SU-DHL-6 (cell line): ENCODE measurements around the gene IGF2BP3.

Experiments used
- H2AFZ ChIP-seq: fragments of 200-600 bp; sonication (generic); 2 replicates; pipeline ENCODE4 v1.6.1; 2014; ENCODE audit warnings: low read depth, mild to moderate bottlenecking, moderate library complexity, mixed read lengths, antibody characterized with exemption, low read length; ENCODE audit not compliant: severe bottlenecking
- H3F3A ChIP-seq: fragments of 200-600 bp; shearing (Covaris generic); 2 replicates; pipeline ENCODE4 v1.6.0; 2016; ENCODE audit warnings: antibody characterized with exemption, mild to moderate bottlenecking; ENCODE audit not compliant: insufficient read depth
- H3K27ac ChIP-seq: fragments of 200-600 bp; sonication (generic); 2 replicates; pipeline ENCODE4 v1.5.1; 2016; ENCODE audit warnings: low read depth, mild to moderate bottlenecking, low read length, moderate library complexity, mixed read lengths
- H3K27me3 ChIP-seq: fragments of 200-600 bp; sonication (generic), shearing (Covaris generic); 2 replicates; pipeline ENCODE4 v1.6.0; 2014; ENCODE audit warnings: mild to moderate bottlenecking, low read length
- H3K36me3 ChIP-seq: fragments of 200-600 bp; sonication (generic); 2 replicates; pipeline ENCODE4 v1.6.1; 2014; ENCODE audit warnings: mild to moderate bottlenecking, low read length, mixed read lengths
- H3K4me2 ChIP-seq: fragments of 300-600, 200-600 bp; shearing (Covaris generic), sonication (generic); 2 replicates; pipeline ENCODE4 v1.6.0; 2014; ENCODE audit warnings: low read length, low read depth, mild to moderate bottlenecking; ENCODE audit not compliant: poor library complexity, severe bottlenecking
- H3K4me3 ChIP-seq: fragments of 200-600 bp; sonication (generic); 2 replicates; pipeline ENCODE4 v1.5.1; 2014; ENCODE audit warnings: antibody characterized with exemption, low read length, mild to moderate bottlenecking, mixed read lengths; ENCODE audit not compliant: insufficient read depth, poor library complexity, severe bottlenecking
- H3K79me2 ChIP-seq: fragments of 200-600 bp; sonication (generic); 2 replicates; pipeline ENCODE4 v1.6.1; 2014; ENCODE audit warnings: mild to moderate bottlenecking, low read length, moderate library complexity; ENCODE audit not compliant: insufficient read depth
- H3K9ac ChIP-seq: fragments of 200-600 bp; sonication (generic); 2 replicates; pipeline ENCODE4 v1.7.0; 2014; ENCODE audit warnings: mild to moderate bottlenecking, low read length
- H3K9me2 ChIP-seq: fragments of 200-600 bp; sonication (generic); replicated peaks from 2 replicates; pipeline ENCODE4 v1.6.1; 2014; ENCODE audit warnings: low read length; ENCODE audit not compliant: insufficient read depth
- H3K9me3 ChIP-seq: fragments of 200-600 bp; sonication (generic); 2 replicates; pipeline ENCODE4 v1.6.1; 2014; ENCODE audit warnings: low read length, mixed read lengths; ENCODE audit not compliant: insufficient read depth
- H4K20me1 ChIP-seq: fragments of 200-600 bp; sonication (generic); 2 replicates; pipeline ENCODE4 v1.6.1; 2014; ENCODE audit warnings: low read depth, mild to moderate bottlenecking, antibody characterized with exemption, low read length, moderate library complexity, mixed read lengths
- EZH2phosphoT487 ChIP-seq: fragments of 200-600 bp; sonication (generic), shearing (Covaris generic); conservative IDR thresholded peaks from 2 replicates; pipeline ENCODE4 v1.6.1; 2018; ENCODE audit warnings: mild to moderate bottlenecking, antibody characterized with exemption, low read length, moderate library complexity, mixed read lengths
- TF ChIP-seq, protein P1 (sequence below): fragments of 200-600 bp; sonication (generic); IDR thresholded peaks from one replicate; pipeline ENCODE4 v1.5.1; 2017; ENCODE audit warnings: antibody characterized with exemption, mild to moderate bottlenecking, low read length, moderate library complexity; ENCODE audit not compliant: insufficient read depth, poor library complexity, severe bottlenecking

Gene IGF2BP3

DNA sequence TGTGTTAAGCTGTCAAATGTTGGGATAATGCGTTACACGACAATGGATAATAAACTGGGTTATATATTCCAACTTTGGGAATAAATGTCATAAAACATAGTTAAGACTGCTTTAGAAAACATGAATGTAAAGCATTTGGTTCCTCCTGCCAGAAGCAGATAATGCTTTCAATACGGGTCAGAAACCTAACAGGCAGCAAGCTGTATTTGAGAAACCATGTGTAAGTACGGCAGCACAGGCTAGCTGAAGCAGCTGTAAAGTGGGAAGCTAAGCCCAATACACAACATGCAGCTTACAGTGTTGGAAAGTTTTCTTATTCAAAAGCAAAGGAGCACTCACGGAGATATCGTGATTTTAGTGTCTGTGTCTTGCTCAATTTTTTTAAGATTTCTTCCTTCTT is 124.7 kb downstream of the IGF2BP3 start:
- H3K9me3 ChIP-seq = no peaks in the 10 kb centered on the region
- peaks cover under 1% of the 10 kb centered on the region; the same call in 1 of the 2 replicates for H3K79me2 ChIP-seq
- no peak overlapping the region for H3K4me3 ChIP-seq
- no peaks in the 10 kb centered on the region for H4K20me1 ChIP-seq
- peaks cover 27% of the 10 kb centered on the region for H3F3A ChIP-seq
- H3K9me2 ChIP-seq = no peaks in the 10 kb centered on the region
- H3K36me3 ChIP-seq = peaks cover 85% of the 10 kb centered on the region
- H3K4me2 ChIP-seq = no peak overlapping the region
- H3K9ac ChIP-seq = no peak overlapping the region
- no peak overlapping the region; the same call in 1 of the 2 replicates for H3K27ac ChIP-seq
- TF ChIP-seq, protein P1, sequence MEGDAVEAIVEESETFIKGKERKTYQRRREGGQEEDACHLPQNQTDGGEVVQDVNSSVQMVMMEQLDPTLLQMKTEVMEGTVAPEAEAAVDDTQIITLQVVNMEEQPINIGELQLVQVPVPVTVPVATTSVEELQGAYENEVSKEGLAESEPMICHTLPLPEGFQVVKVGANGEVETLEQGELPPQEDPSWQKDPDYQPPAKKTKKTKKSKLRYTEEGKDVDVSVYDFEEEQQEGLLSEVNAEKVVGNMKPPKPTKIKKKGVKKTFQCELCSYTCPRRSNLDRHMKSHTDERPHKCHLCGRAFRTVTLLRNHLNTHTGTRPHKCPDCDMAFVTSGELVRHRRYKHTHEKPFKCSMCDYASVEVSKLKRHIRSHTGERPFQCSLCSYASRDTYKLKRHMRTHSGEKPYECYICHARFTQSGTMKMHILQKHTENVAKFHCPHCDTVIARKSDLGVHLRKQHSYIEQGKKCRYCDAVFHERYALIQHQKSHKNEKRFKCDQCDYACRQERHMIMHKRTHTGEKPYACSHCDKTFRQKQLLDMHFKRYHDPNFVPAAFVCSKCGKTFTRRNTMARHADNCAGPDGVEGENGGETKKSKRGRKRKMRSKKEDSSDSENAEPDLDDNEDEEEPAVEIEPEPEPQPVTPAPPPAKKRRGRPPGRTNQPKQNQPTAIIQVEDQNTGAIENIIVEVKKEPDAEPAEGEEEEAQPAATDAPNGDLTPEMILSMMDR = no peak
- TF ChIP-seq EZH2phosphoT487 = no peak
- no peak overlapping the region for H2AFZ ChIP-seq
- no peaks in the 10 kb centered on the region for H3K27me3 ChIP-seq

DNA sequence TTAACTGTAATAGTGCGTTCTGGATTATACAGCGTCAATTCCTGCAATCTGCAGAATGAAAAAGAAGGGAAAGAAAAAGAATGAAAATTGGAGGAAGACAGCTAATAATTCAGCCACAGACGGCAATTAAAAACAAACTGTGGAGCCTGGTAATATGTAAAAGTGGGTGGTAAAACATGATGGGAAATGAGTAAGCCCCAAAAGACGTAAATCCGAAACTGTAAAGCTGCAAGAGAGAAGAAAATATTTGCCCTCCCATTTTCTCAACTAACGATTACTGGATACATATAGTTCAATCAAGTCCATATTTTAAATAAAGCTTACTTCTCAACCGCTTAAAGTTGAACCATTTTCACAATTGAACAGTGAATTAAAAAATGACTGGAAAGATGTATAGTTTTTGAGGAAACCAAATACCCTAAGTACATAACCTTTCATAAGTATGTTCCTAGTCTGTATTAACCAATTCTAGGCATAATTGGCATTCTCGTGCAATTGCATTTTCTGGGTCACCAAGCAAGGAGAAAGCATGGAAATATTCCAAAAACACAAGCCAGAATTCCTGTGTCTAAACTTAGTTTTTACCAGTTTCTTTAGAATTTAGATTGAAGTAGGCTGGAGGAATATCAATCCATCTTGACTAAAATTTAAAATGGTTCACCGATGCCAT is 126.3 kb downstream of the IGF2BP3 start:
- H3K27ac ChIP-seq = no peak overlapping the region
- H3K9ac ChIP-seq = no peak overlapping the region
- no peaks in the 10 kb centered on the region for H4K20me1 ChIP-seq
- no peaks in the 10 kb centered on the region for H3K27me3 ChIP-seq
- no peaks in the 10 kb centered on the region for H3K9me3 ChIP-seq
- TF ChIP-seq EZH2phosphoT487 = no peak
- TF ChIP-seq, protein P1 = no peak
- H3F3A ChIP-seq = peaks cover 31% of the 10 kb centered on the region
- no peak overlapping the region for H3K4me2 ChIP-seq
- no peak overlapping the region for H2AFZ ChIP-seq
- H3K79me2 ChIP-seq = no peaks in the 10 kb centered on the region
- no peaks in the 10 kb centered on the region for H3K9me2 ChIP-seq
- peaks cover 85% of the 10 kb centered on the region for H3K36me3 ChIP-seq
- H3K4me3 ChIP-seq = no peak overlapping the region

GRCh38 chr7:23343102-23343501 is 127.2 kb downstream of the IGF2BP3 start:
- Histone ChIP-seq H3K36me3 (peaks cover 86% of the 10 kb centered on the region), H3K4me2 (no peak overlapping the region), H3K4me3 (no peak overlapping the region), H3K27ac (no peak overlapping the region), H2AFZ (no peak overlapping the region), H3K9me2 (no peaks in the 10 kb centered on the region), H3K79me2 (no peaks in the 10 kb centered on the region), H3F3A (peaks cover 31% of the 10 kb centered on the region), H3K27me3 (no peaks in the 10 kb centered on the region), H3K9ac (no peak overlapping the region), H4K20me1 (no peaks in the 10 kb centered on the region), H3K9me3 (no peaks in the 10 kb centered on the region)
- TF ChIP-seq EZH2phosphoT487 = no peak
- TF ChIP-seq, protein P1 = no peak
